Activated CD8-positive, alpha-beta memory T cell treated with anti-CD3 and anti-CD28 coated beads, Interleukin-2, amount 10 ng/mL, durations not matched to agents 7 days and 5 days (primary cell): ENCODE data around the gene HEMK1. TPM values are rescaled to one million over a fixed set of nuclear protein-coding genes. Genes with fewer than 3 reads are reported as not detected.
A peak's percentile ranks its signal among the peaks of the same experiment; 100 is the strongest.

Source experiments
- ATAC-seq: fragments of 150-1000 bp; cut with Tn5 transposase; one replicate; pipeline ENCODE4 v1.10.0; 2021; ENCODE audit warnings: moderate library complexity
- CTCF ChIA-PET: fragments of 350-600 bp; sonication (Branson Sonifier 250); formaldehyde crosslinking; loops from one replicate; lab custom pipeline; 2021; ENCODE audit warnings: antibody characterized with exemption; lab: Charles Lee
- DNase-seq: peaks from one replicate; pipeline ENCODE4 v3.0.0-alpha.2; 2020
- H3K27ac Mint-ChIP-seq: one replicate; pipeline ENCODE4 v1.8.0; 2021; ENCODE audit warnings: mild to moderate bottlenecking, mixed read lengths
- H3K27me3 Mint-ChIP-seq: one replicate; pipeline ENCODE4 v1.8.0; 2021; ENCODE audit warnings: mixed read lengths
- H3K36me3 Mint-ChIP-seq: one replicate; pipeline ENCODE4 v1.8.0; 2021; ENCODE audit warnings: mild to moderate bottlenecking, mixed read lengths
- H3K4me1 Mint-ChIP-seq: one replicate; pipeline ENCODE4 v1.8.0; 2021; ENCODE audit warnings: mixed read lengths
- H3K4me3 Mint-ChIP-seq: one replicate; pipeline ENCODE4 v1.8.0; 2021; ENCODE audit warnings: mild to moderate bottlenecking, moderate library complexity, mixed read lengths
- H3K9me3 Mint-ChIP-seq: one replicate; pipeline ENCODE4 v1.8.0; 2022; ENCODE audit warnings: low read depth, mixed read lengths
- total RNA-seq, 2 experiments: library from RNA; stranded (reverse); gene quantifications; one replicate each; pipeline ENCODE4 v1.2.3, GENCODE V29; 2021

HEMK1 gene, protein sequence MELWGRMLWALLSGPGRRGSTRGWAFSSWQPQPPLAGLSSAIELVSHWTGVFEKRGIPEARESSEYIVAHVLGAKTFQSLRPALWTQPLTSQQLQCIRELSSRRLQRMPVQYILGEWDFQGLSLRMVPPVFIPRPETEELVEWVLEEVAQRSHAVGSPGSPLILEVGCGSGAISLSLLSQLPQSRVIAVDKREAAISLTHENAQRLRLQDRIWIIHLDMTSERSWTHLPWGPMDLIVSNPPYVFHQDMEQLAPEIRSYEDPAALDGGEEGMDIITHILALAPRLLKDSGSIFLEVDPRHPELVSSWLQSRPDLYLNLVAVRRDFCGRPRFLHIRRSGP
- total RNA-seq: 10 to 100 TPM; 49.9 to 61.3 TPM

DNA sequence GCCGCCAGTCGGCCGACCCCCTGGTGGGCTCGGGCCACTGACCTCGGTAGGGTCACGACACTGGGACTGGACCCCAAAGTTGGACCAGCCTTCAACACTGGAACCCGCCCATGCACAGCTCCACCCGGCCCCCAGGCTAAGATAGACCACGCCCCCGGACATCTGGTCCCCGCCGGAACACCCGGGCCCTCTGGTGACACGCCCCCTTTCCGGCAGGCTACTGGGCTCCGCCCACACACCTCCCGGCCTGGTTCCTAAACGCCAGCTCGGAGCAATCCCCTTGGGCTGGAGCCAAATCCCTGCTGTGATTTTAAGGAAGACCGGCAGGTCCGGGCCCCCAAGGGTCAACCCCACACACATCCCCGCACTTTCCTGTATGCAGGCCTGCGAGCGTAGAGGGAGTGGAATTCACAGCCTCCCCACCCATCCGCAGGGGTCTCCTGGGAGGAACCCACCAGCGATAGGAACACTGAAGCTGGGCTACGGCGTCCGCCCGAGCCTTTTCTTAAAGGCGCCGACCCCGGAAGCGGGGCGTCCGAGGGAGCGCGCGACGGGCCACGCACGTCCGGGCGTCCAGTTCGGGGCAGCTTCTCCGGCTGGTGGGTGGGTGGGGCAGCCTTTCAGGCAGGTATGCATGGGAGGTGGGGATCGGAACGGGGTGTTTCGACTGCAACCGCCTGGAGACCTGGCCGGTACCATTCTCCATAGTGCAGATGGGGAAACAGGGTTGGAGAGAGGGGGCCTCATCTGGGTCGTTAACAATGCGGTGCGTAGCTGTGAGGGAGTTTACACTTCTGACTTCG, at the start of gene HEMK1:
Gene HEMK1, plus strand, starts transcription at position 576 of the 803 bp plus-strand sequence. CDS start 1,583 bp downstream, outside the sequence.
- peak within 1 kb of the TSS; percentile 95 for H3K27ac Mint-ChIP-seq
- CTCF ChIA-PET: interaction anchor here (0.6 to 14.4 kb wide), 10 partner anchors 21 to 820 kb away, joined by 3 to 859 read pairs (median 8); partner anchors contain the start of genes CISH, CYB561D2, MAPKAPK3 and NPRL2
- H3K36me3 Mint-ChIP-seq: peaks cover 19% of the 10 kb centered on the region
- H3K4me3 Mint-ChIP-seq: peak within 1 kb of the TSS; percentile 89
- no peaks in the 10 kb centered on the region for H3K9me3 Mint-ChIP-seq
- DNase-seq: peak; percentile 98
- peaks cover 57% of the 10 kb centered on the region for H3K4me1 Mint-ChIP-seq
- ATAC-seq: peak; percentile 54
- peaks cover 2% of the 10 kb centered on the region for H3K27me3 Mint-ChIP-seq

DNA sequence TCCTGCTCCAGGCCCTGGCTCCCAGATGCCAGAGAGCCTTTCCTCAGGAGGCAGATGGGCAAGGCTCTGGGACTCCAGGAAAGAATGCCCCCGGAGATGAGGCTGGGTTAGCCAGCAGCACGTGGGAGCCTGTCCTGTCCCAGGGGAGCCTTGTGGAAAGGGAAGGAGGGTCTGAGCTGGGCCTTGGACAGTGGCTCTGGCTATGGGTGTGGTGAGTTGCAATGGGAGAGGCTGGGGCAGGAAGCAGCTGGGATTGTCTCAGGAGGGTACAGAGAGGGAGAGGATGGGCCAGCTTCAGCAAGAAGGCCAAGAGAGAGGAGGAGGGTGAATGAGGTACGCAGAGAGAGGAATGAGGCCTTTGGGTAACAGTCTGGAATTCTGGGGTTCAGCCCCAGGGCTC, 48.5 kb upstream of the HEMK1 start:
- peaks cover 7% of the 10 kb centered on the region for H3K27me3 Mint-ChIP-seq
- no peaks in the 10 kb centered on the region for H3K9me3 Mint-ChIP-seq
- peaks cover 10% of the 10 kb centered on the region for H3K4me1 Mint-ChIP-seq
- no peaks in the 10 kb centered on the region for H3K36me3 Mint-ChIP-seq
- CTCF ChIA-PET: interaction anchor here (1.4 to 4.6 kb wide), 2 partner anchors 22 to 94 kb away, joined by 3 to 33 read pairs; no protein-coding TSS in a partner anchor
- no peak overlapping the region for H3K27ac Mint-ChIP-seq
- no peak for DNase-seq
- ATAC-seq: no peak
- no peak overlapping the region for H3K4me3 Mint-ChIP-seq

DNA sequence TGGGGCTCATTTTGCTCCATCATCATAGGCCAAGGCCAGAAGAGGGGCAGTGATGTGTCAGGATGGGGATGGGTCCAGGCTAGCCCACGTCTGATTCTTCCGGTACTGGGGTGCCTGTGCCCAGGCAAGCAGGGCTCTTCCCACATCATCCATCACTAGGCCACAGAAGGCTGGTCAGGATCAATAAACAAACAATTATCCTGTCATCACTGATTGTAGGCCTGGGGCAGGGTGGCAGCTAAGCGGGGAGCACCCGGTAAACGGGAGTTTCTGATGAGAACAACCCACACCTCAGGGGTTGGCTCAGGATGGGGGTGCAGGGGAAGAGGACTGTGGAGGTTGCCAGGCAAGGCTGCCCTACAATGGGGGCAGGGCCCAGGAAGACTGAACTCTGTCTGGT, 47.8 kb upstream of the HEMK1 start:
- Mint-ChIP-seq H3K9me3 (no peaks in the 10 kb centered on the region), H3K27ac (no peak overlapping the region), H3K4me1 (peaks cover 14% of the 10 kb centered on the region), H3K4me3 (no peak overlapping the region), H3K36me3 (no peaks in the 10 kb centered on the region), H3K27me3 (peaks cover 5% of the 10 kb centered on the region)
- ATAC-seq (no peak), DNase-seq (no peak)
- CTCF ChIA-PET: interaction anchor here (1.2 to 4.6 kb wide), 4 partner anchors 8 to 93 kb away, joined by 3 to 33 read pairs (median 4); no protein-coding TSS in a partner anchor

- peaks cover 4% of the 10 kb centered on the region for H3K27me3 Mint-ChIP-seq
- no peaks in the 10 kb centered on the region for H3K36me3 Mint-ChIP-seq
Observed at GRCh38 chr3:50523279-50523811, 46.0 kb upstream of the HEMK1 start.

DNA sequence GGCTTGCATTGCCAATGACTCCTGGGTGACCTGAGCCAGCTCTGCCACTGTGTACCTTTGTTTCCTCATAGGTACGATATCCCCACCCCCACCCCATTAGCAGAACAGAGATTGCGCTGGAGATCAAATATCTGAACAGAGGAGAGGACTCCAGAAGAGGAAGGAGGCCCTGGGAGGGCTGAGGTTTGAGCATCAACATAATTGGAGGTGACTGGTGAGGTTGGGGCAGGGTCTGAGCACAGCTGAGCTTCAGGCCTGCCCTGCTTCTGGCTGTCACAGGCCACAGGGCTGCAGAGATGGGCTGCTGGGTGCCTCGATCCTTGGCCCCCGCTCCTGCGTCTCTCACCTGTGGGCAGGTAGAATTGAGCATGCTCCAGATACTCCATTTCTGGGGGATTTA, 44.6 kb upstream of the HEMK1 start:
- CTCF ChIA-PET: interaction anchor here (4.6 kb wide), 1 partner anchor 18 kb away, joined by 33 read pairs; no protein-coding TSS in a partner anchor

More at GRCh38 chr3:50523279-50523811, 46.0 kb upstream of the HEMK1 start:
- CTCF ChIA-PET: interaction anchor here (0.7 to 4.6 kb wide), 7 partner anchors 15 to 152 kb away, joined by 3 to 33 read pairs (median 3); partner anchors contain the start of gene CACNA2D2
- no peak overlapping the region for H3K4me3 Mint-ChIP-seq
- H3K9me3 Mint-ChIP-seq: no peaks in the 10 kb centered on the region
- H3K27ac Mint-ChIP-seq: no peak overlapping the region
- ATAC-seq (no peak), DNase-seq (no peak)
- peaks cover 14% of the 10 kb centered on the region for H3K4me1 Mint-ChIP-seq

DNA sequence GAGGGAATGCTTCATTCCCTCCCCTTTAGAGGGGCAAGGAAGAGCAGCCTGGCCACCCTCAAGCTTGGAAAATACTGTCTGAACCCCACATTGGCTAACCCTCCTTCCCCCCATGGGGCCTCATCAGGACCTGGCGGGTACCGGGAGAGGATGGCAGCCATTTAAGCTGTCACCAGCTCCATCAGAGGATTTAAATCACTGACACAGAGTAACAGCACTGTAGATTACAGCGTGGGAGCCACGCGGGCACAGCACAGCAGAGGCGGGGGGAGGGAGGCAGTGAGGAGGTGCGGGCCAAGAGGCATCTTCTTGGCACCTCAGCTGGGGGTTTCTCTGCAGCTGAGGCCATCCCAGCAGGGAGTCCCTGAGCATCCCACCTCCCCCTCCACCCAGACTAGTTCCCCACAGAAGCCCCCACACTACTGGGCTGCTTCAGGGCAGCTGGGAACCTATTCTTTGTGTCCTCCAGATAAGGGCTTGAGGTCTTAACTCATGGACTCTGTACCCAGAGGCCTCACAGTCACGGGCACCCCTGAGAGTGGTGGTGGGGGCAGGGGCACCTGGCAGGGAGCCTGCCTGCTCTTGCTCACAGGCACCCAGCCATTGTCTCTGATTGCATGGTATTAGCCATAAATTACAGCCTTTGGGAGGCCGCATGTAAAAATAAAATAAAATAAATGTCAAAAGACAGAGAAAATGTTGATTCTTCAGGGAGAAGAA, 44.0 kb upstream of the HEMK1 start:
- Mint-ChIP-seq H3K4me3 (no peak overlapping the region), H3K9me3 (no peaks in the 10 kb centered on the region), H3K4me1 (peaks cover 7% of the 10 kb centered on the region), H3K36me3 (no peaks in the 10 kb centered on the region), H3K27ac (no peak overlapping the region), H3K27me3 (peaks cover 11% of the 10 kb centered on the region)
- CTCF ChIA-PET: interaction anchor here (1.1 kb wide), 1 partner anchor 17 kb away, joined by 3 read pairs; no protein-coding TSS in a partner anchor
- ATAC-seq: no peak
- no peak for DNase-seq

More for the DNA sequence above, 44.6 kb upstream of the HEMK1 start:
- ATAC-seq (no peak), DNase-seq (no peak)
- peaks cover 8% of the 10 kb centered on the region for H3K4me1 Mint-ChIP-seq
- H3K27me3 Mint-ChIP-seq: peaks cover 7% of the 10 kb centered on the region
- H3K27ac Mint-ChIP-seq: no peak overlapping the region
- no peak overlapping the region for H3K4me3 Mint-ChIP-seq
- H3K9me3 Mint-ChIP-seq: no peaks in the 10 kb centered on the region
- H3K36me3 Mint-ChIP-seq: no peaks in the 10 kb centered on the region

DNA sequence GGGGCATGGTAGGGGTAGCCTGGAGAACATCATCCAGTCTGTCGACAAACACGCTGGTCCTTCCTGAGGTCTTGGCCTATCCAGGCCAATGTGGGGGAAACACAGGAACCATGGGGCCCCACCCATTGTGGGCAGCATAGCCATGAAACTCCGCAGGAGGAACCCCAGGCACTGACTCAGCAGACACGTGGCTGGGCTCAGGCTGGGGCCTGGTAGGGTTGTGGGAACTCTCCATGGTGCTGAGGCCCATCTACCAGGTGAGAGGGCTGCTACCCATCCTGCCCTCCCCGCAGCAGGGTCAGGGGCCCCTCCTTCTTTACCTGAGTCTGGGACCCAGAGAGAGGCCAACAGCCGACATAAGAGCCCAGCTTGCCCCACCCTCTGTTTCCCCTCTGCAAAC, 43.3 kb upstream of the HEMK1 start:
- peaks cover 16% of the 10 kb centered on the region for H3K27me3 Mint-ChIP-seq
- no peaks in the 10 kb centered on the region for H3K36me3 Mint-ChIP-seq
- DNase-seq (peak; percentile 87), ATAC-seq (peak; percentile 98)
- H3K4me1 Mint-ChIP-seq: peaks cover 7% of the 10 kb centered on the region
- H3K9me3 Mint-ChIP-seq: no peaks in the 10 kb centered on the region
- CTCF ChIA-PET: interaction anchor here (1.1 kb wide), 1 partner anchor 16 kb away, joined by 3 read pairs; no protein-coding TSS in a partner anchor
- H3K27ac Mint-ChIP-seq: no peak overlapping the region
- no peak overlapping the region for H3K4me3 Mint-ChIP-seq

- CTCF ChIA-PET: no interaction called here
- no peaks in the 10 kb centered on the region for H3K36me3 Mint-ChIP-seq
Observed at GRCh38 chr3:50530001-50530970, 39.0 kb upstream of the HEMK1 start.

GRCh38 chr3:50531201-50531600, 38.1 kb upstream of the HEMK1 start:
- H3K4me3 Mint-ChIP-seq: no peak overlapping the region
- peaks cover 1% of the 10 kb centered on the region for H3K4me1 Mint-ChIP-seq
- peaks cover 35% of the 10 kb centered on the region for H3K27me3 Mint-ChIP-seq
- H3K9me3 Mint-ChIP-seq: no peaks in the 10 kb centered on the region
- H3K36me3 Mint-ChIP-seq: no peaks in the 10 kb centered on the region
- no peak overlapping the region for H3K27ac Mint-ChIP-seq
- no peak for DNase-seq
- ATAC-seq: no peak
- CTCF ChIA-PET: no interaction called here

More at GRCh38 chr3:50530001-50530970, 39.0 kb upstream of the HEMK1 start:
- no peaks in the 10 kb centered on the region for H3K9me3 Mint-ChIP-seq
- DNase-seq (no peak), ATAC-seq (no peak)
- H3K4me1 Mint-ChIP-seq: peaks cover 7% of the 10 kb centered on the region
- no peak overlapping the region for H3K27ac Mint-ChIP-seq
- peaks cover 35% of the 10 kb centered on the region for H3K27me3 Mint-ChIP-seq
- no peak overlapping the region for H3K4me3 Mint-ChIP-seq

- H3K36me3 Mint-ChIP-seq: no peaks in the 10 kb centered on the region
- no peaks in the 10 kb centered on the region for H3K9me3 Mint-ChIP-seq
- ATAC-seq (no peak), DNase-seq (no peak)
- CTCF ChIA-PET: interaction anchor here (0.6 kb wide), 1 partner anchor 10 kb away, joined by 4 read pairs; no protein-coding TSS in a partner anchor
- H3K4me3 Mint-ChIP-seq: no peak overlapping the region
- H3K27me3 Mint-ChIP-seq: peaks cover 35% of the 10 kb centered on the region
- no peak overlapping the region for H3K27ac Mint-ChIP-seq
- no peaks in the 10 kb centered on the region for H3K4me1 Mint-ChIP-seq
Observed at GRCh38 chr3:50532062-50532705, 37.1 kb upstream of the HEMK1 start.

DNA sequence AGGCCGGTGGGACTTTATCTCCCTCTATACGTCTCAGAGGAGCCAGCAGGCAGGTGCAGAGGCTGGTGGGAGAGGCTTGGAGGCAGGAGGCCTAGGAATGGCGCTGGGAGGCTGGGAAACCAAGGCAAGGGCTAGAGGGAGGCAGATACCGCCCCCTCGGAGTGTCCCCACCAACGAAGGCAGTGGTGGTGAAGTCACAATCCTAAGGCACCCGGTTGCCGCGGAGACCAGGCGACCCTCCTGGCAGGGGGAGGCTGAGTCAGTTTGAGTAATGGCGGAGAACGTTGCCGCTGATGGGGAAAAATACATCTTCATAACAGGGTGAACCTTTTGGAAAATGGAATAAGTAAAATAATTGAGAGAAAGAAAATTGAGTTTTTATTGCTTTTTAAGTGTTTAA, 36.0 kb upstream of the HEMK1 start:
- Mint-ChIP-seq H3K4me1 (no peaks in the 10 kb centered on the region), H3K27ac (no peak overlapping the region), H3K4me3 (no peak overlapping the region), H3K9me3 (no peaks in the 10 kb centered on the region), H3K36me3 (no peaks in the 10 kb centered on the region), H3K27me3 (peaks cover 42% of the 10 kb centered on the region)
- ATAC-seq (no peak), DNase-seq (no peak)
- CTCF ChIA-PET: no interaction called here
